Stimulated activated CD4-positive, alpha-beta T cell treated with anti-CD3 and anti-CD28 coated beads, Interleukin-15, amount 100 ng/mL, for 24 hours (primary cell): ENCODE data around the gene AURKAIP1.
A peak's percentile ranks its signal among the peaks of the same experiment; 100 is the strongest.

Source experiments
- DNase-seq: peaks from one replicate; pipeline ENCODE4 v3.0.0-alpha.2; 2020

AURKAIP1 gene

GRCh38 chr1:1331068-1331965, 43.7 kb downstream of the AURKAIP1 start, which contains the start of gene TAS1R3:
TSS of gene TAS1R3 (plus strand) at chr1:1331280. CDS start at chr1:1331346, 66 bp downstream.
- no peak for DNase-seq

- no peak for DNase-seq
These were observed 44.5 kb downstream of the AURKAIP1 start for GRCh38 chr1:1330366-1331067.

- DNase-seq, result no peak
These were observed 45.5 kb downstream of the AURKAIP1 start for GRCh38 chr1:1329304-1330210.

GRCh38 chr1:1328254-1328653, 46.8 kb downstream of the AURKAIP1 start:
- no peak for DNase-seq

- DNase-seq, result no peak
These were observed 47.7 kb downstream of the AURKAIP1 start for GRCh38 chr1:1327291-1327690.

GRCh38 chr1:1326075-1326605, 48.9 kb downstream of the AURKAIP1 start:
- no peak for DNase-seq

DNA sequence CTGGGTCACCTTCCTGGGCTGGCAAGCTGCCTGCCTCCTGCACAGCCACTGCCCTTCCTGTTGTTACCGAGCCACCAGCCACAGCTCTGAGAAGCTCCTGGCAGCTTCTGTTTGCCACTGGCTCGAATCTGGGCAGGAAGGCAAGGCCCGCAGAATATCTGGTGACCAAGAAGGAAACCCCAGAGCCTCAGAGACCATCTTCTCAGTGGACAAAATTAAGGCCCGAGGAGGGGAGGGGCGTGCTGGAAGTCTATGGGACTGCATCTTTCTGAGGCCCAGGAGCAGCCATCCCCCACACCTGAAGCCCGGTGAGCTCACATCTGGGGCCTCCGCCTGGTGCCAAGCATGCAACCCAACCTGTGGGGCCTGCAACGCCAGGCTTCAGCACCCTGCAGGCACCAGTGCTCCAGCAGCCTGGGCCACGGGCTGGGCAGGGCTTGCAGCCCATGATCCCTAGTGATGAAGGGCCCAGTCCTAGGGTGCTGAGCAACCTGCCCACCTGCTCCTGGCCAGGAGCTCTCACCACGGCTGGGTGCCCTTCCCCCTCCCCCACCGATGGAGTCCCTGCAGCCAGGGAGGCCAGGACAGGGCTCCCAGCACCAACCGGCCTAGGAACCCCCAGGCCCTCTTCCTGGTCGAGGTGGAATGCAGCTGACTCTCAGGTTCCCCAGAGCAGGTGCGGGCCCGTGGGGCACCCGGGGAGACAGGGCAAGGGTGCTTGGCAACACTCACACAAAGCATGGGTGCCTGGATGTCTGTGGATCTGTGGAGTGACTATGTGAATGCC, 49.5 kb downstream of the AURKAIP1 start:
- no peak for DNase-seq

GRCh38 chr1:1324524-1325287, 50.3 kb downstream of the AURKAIP1 start, which contains the start of the genes CPTP and INTS11:
TSS of gene CPTP (plus strand) at chr1:1324802. CDS start at chr1:1326911, 2,109 bp downstream.
TSS of gene INTS11 (minus strand) at chr1:1324660. CDS start at chr1:1324608, 52 bp downstream.
- peak; percentile 97 for DNase-seq

GRCh38 chr1:1324084-1324523, 50.9 kb downstream of the AURKAIP1 start:
- DNase-seq, result no peak
